CD14-positive monocyte (primary cell): ENCODE data around the gene POLR3G. TPM values are rescaled to one million over a fixed set of nuclear protein-coding genes. Genes with fewer than 3 reads are reported as not detected.
A peak's percentile ranks its signal among the peaks of the same experiment; 100 is the strongest.

Experiments
- DNase-seq, 3 donors: peaks; one replicate each; pipeline ENCODE4 v3.0.0-alpha.2; 2011 to 2022
- H2AFZ ChIP-seq: 2 replicates; pipeline ENCODE4 v1.6.0; 2012; ENCODE audit warnings: mild to moderate bottlenecking, low read depth, low read length, inconsistent platforms; ENCODE audit not compliant: insufficient read depth, poor library complexity, severe bottlenecking
- H3K27ac ChIP-seq, 2 donors: 1 replicate in 1 of 2; 2 replicates in 1 of 2; pipeline ENCODE4 v1.5.1; 2012 to 2013; ENCODE audit warnings: low read length in 2 of 2, control low read depth in 1 of 2, inconsistent platforms in 1 of 2, low read depth in 1 of 2, mild to moderate bottlenecking in 1 of 2
- H3K27me3 ChIP-seq, 2 donors: one replicate each; pipeline versions ENCODE4 v1.6.0 to v1.6.1; 2011 to 2013; ENCODE audit warnings: low read length in 2 of 2; ENCODE audit not compliant: control insufficient read depth in 2 of 2, insufficient read depth in 2 of 2
- H3K36me3 ChIP-seq, 2 donors: replicated peaks in 1 of 2; 1 replicate in 1 of 2; 2 replicates in 1 of 2; pipeline versions ENCODE4 v1.5.1 to v1.6.1; 2012 to 2013; ENCODE audit warnings: low read length in 2 of 2, control low read depth in 1 of 2, inconsistent platforms in 1 of 2, mild to moderate bottlenecking in 1 of 2; ENCODE audit not compliant: insufficient read depth in 2 of 2, control insufficient read depth in 1 of 2
- H3K4me1 ChIP-seq, 2 donors: 1 replicate in 1 of 2; 2 replicates in 1 of 2; pipeline versions ENCODE4 v1.5.1 to v1.6.1; 2012 to 2013; ENCODE audit warnings: low read length in 2 of 2, control low read depth in 1 of 2, inconsistent platforms in 1 of 2, mild to moderate bottlenecking in 1 of 2, moderate library complexity in 1 of 2; ENCODE audit not compliant: insufficient read depth in 2 of 2, control insufficient read depth in 1 of 2
- H3K4me2 ChIP-seq: replicated peaks from 2 replicates; pipeline ENCODE3; 2012; ENCODE audit warnings: low read length, moderate library complexity, mild to moderate bottlenecking; ENCODE audit not compliant: poor library complexity, severe bottlenecking; ENCODE audit errors: extremely low read depth
- H3K4me3 ChIP-seq, 3 experiments: fragments of 200-600 bp in 1 of 3; sonication (generic) in 1 of 3; replicated peaks in 1 of 3; 1 replicate in 2 of 3; 2 replicates in 1 of 3; pipeline ENCODE4 v1.5.1; 2011 to 2013; ENCODE audit warnings: low read length in 3 of 3, mild to moderate bottlenecking in 3 of 3, control low read depth in 2 of 3, low read depth in 2 of 3, inconsistent platforms in 1 of 3, moderate library complexity in 1 of 3
- H3K79me2 ChIP-seq: 2 replicates; pipeline ENCODE4 v1.6.0; 2012; ENCODE audit warnings: mild to moderate bottlenecking, control low read depth, inconsistent platforms, low read length, moderate library complexity; ENCODE audit not compliant: insufficient read depth
- H3K9ac ChIP-seq: 2 replicates; pipeline ENCODE4 v1.6.0; 2017; ENCODE audit warnings: low read length, mild to moderate bottlenecking; ENCODE audit not compliant: insufficient read depth, poor library complexity, severe bottlenecking
- H3K9me3 ChIP-seq, 2 donors: replicated peaks in 1 of 2; 1 replicate in 1 of 2; 2 replicates in 1 of 2; pipeline versions ENCODE4 v1.5.1 to v1.6.1; 2012 to 2013; ENCODE audit warnings: low read length in 2 of 2, control low read depth in 1 of 2; ENCODE audit not compliant: control insufficient read depth in 1 of 2, insufficient read depth in 1 of 2
- H4K20me1 ChIP-seq: 2 replicates; pipeline ENCODE4 v1.6.0; 2012; ENCODE audit warnings: mild to moderate bottlenecking, low read length, control low read depth, moderate library complexity; ENCODE audit not compliant: insufficient read depth
- H3K27ac Mint-ChIP-seq, 7 donors: one replicate each; pipeline ENCODE4 v1.8.0; 2020; ENCODE audit warnings: mild to moderate bottlenecking in 7 of 7, mixed read lengths in 7 of 7, moderate library complexity in 6 of 7, inconsistent platforms in 2 of 7
- H3K27me3 Mint-ChIP-seq, 3 donors: one replicate each; pipeline ENCODE4 v1.8.0; 2021 to 2022; ENCODE audit warnings: low read depth in 3 of 3, mild to moderate bottlenecking in 3 of 3, mixed read lengths in 3 of 3, moderate library complexity in 3 of 3, inconsistent platforms in 1 of 3
- H3K36me3 Mint-ChIP-seq, 2 donors: one replicate each; pipeline ENCODE4 v1.8.0; 2020; ENCODE audit warnings: mixed read lengths in 2 of 2, inconsistent platforms in 1 of 2, mild to moderate bottlenecking in 1 of 2
- H3K4me1 Mint-ChIP-seq: one replicate; pipeline ENCODE4 v1.8.0; 2020; ENCODE audit warnings: mild to moderate bottlenecking, mixed read lengths
- H3K4me3 Mint-ChIP-seq, 2 donors: one replicate each; pipeline ENCODE4 v1.8.0; 2020; ENCODE audit warnings: mild to moderate bottlenecking in 2 of 2, mixed read lengths in 2 of 2, moderate library complexity in 1 of 2
- H3K9me3 Mint-ChIP-seq, 7 donors: one replicate each; pipeline ENCODE4 v1.8.0; 2020 to 2022; ENCODE audit warnings: mixed read lengths in 7 of 7, mild to moderate bottlenecking in 6 of 7, moderate library complexity in 6 of 7, inconsistent platforms in 2 of 7
- WGBS: methylation state at CpG from one replicate; pipeline ENCODE4 v1.1.5; 2013; ENCODE audit warnings: missing lambda C conversion rate; ENCODE audit not compliant: insufficient coverage; 5-methylcytosine and 5-hydroxymethylcytosine counted together
- intact Hi-C, 2 donors: fragments of 100-400 bp; cut with micrococcal nuclease; formaldehyde crosslinking; loops; one replicate each; pipeline versions ENCODE4 v1.15.0 to v1.15.1; 2023
- polyA plus RNA-seq, 3 donors: library from polyadenylated mRNA; depleted of rRNA in 1 of 3; unstranded in 2 of 3; stranded (reverse) in 1 of 3; fragments of 300-500 nt in 2 of 3; fragments of >200 nt in 1 of 3; fragmentation: Illumina TruSeq in 2 of 3; gene quantifications; 1 replicate in 2 of 3; 2 replicates in 1 of 3; pipeline ENCODE4 v1.2.3, GENCODE V29; 2012 to 2021
- TF ChIP-seq, protein P1 (sequence below): fragments of 200-600 bp; IDR thresholded peaks from one replicate; pipeline ENCODE4 v1.8.0; 2022; ENCODE audit warnings: antibody characterized with exemption, mild to moderate bottlenecking

The POLR3G gene
- polyA plus RNA-seq, 3 donors = 0.07 to 0.36 (median 0.13) TPM

DNA sequence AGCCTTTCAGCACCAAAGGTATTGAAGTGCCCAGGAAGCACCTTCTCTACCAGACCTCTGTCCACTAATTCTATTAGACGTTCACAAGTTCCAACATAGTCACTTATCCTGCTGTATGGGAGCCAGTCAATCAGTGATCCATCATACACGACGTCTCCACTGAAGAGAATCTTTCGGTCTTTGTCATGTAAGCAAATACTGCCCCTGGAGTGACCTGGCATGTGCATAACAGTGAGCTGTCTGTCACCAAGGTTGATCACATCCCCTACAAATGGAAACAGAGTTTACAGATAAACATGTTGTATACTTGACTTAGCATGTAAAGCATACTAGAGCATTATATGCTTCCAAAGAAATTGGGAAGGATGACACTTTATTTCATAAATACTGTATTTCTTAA is 13.4 kb upstream of the POLR3G start:
- Histone ChIP-seq H2AFZ (no peak overlapping the region), H3K9me3 (no peaks in the 10 kb centered on the region), H3K9ac (no peak overlapping the region), H3K27ac (no peak overlapping the region), H3K79me2 (no peaks in the 10 kb centered on the region), H3K36me3 (peaks cover 4 to 8% of the 10 kb centered on the region in 2 donors), H3K4me1 (peaks cover 2 to 7% of the 10 kb centered on the region in 2 donors), H3K27me3 (no peaks in the 10 kb centered on the region), H3K4me2 (no peak overlapping the region), H4K20me1 (no peaks in the 10 kb centered on the region), H3K4me3 (no peak overlapping the region)
- WGBS = 94% methylated on average over 4 of the region's 4 CpGs
- DNase-seq = no peak
- Mint-ChIP-seq H3K9me3 (peaks cover 0 to 3% (median 0%) of the 10 kb centered on the region in 7 donors), H3K36me3 (peaks cover 12 to 16% of the 10 kb centered on the region in 2 donors), H3K4me3 (no peak overlapping the region), H3K27me3 (peaks cover 0 to 1% (median 0%) of the 10 kb centered on the region in 3 donors), H3K4me1 (peaks cover 6% of the 10 kb centered on the region), H3K27ac (no peak overlapping the region)
- TF ChIP-seq, protein P1, sequence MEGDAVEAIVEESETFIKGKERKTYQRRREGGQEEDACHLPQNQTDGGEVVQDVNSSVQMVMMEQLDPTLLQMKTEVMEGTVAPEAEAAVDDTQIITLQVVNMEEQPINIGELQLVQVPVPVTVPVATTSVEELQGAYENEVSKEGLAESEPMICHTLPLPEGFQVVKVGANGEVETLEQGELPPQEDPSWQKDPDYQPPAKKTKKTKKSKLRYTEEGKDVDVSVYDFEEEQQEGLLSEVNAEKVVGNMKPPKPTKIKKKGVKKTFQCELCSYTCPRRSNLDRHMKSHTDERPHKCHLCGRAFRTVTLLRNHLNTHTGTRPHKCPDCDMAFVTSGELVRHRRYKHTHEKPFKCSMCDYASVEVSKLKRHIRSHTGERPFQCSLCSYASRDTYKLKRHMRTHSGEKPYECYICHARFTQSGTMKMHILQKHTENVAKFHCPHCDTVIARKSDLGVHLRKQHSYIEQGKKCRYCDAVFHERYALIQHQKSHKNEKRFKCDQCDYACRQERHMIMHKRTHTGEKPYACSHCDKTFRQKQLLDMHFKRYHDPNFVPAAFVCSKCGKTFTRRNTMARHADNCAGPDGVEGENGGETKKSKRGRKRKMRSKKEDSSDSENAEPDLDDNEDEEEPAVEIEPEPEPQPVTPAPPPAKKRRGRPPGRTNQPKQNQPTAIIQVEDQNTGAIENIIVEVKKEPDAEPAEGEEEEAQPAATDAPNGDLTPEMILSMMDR = no peak
- intact Hi-C loops = no loop called here

DNA sequence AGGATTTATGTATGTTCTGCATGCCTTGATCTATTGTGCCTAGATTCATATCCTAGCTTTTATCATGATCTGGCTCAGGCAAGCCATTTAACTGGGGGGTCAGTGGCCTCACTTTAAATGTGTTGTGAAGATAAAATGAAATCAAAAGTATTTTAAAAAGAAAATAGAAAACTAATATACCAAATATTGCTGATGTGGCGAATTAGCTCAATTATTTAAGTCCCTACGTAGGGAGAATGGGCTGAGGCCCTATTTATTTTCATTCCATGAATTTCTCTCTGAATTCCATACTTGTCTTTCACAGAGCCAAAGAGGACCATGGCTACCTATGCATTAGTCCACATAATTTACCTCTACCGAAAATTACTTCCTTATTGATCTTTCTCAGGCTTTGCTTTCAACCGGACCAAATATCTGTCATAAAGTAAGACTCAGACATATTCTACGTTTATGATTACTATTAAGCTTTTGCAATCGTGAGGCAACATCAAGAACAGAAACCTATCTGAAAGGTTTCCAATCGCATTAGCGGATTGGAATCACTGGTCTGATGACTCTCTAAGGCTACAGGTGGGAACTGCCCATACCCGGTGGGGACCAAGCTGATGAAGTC is 1.8 kb upstream of the POLR3G start:
- H3K9me3 ChIP-seq = no peaks in the 10 kb centered on the region
- H3K4me3 Mint-ChIP-seq = peak overlapping the region; percentile 95 to 97
- peaks cover 6% of the 10 kb centered on the region for H3K79me2 ChIP-seq
- H3K4me3 ChIP-seq = peak overlapping the region; percentile 74 to 90 (median 79)
- H3K27me3 Mint-ChIP-seq = peaks cover 2 to 7% (median 4%) of the 10 kb centered on the region in 3 donors
- peaks cover 22% of the 10 kb centered on the region for H3K4me1 Mint-ChIP-seq
- H3K4me1 ChIP-seq = peaks cover 19 to 22% of the 10 kb centered on the region in 2 donors
- H3K27ac Mint-ChIP-seq = peak overlapping the region in 2 of 7 donors; percentile 2 to 64
- peaks cover 4 to 24% (median 7%) of the 10 kb centered on the region in 7 donors for H3K9me3 Mint-ChIP-seq
- TF ChIP-seq, protein P1 = no peak
- no peak for DNase-seq
- intact Hi-C loops = loop anchor here (2.0 to 10.0 kb wide), 3 partner anchors 48 to 61 kb away; partner anchors contain the start of gene LYSMD3 (in 1 of the 2)
- H3K27me3 ChIP-seq = no peaks in the 10 kb centered on the region
- WGBS = 25% methylated on average over 7 of the region's 9 CpGs
- no peaks in the 10 kb centered on the region for H3K36me3 ChIP-seq
- H4K20me1 ChIP-seq = no peaks in the 10 kb centered on the region
- H2AFZ ChIP-seq = peak overlapping the region; percentile 98
- peaks cover 2 to 14% of the 10 kb centered on the region in 2 donors for H3K36me3 Mint-ChIP-seq
- peak overlapping the region; percentile 97 for H3K4me2 ChIP-seq
- H3K27ac ChIP-seq = no peak overlapping the region
- H3K9ac ChIP-seq = peak overlapping the region; percentile 59
